IPS-18c (cell line): ENCODE measurements around the gene KMT2D.

Experiments
- H3K4me3 ChIP-seq: 2 replicates; pipeline ENCODE4 v1.7.0; 2013; ENCODE audit warnings: low read depth, mild to moderate bottlenecking, low read length, moderate library complexity; ENCODE audit not compliant: insufficient read depth
- H3K9me3 ChIP-seq: one replicate; pipeline ENCODE4 v1.6.1; 2013; ENCODE audit warnings: mild to moderate bottlenecking, low read length, moderate library complexity; ENCODE audit not compliant: control insufficient read depth, insufficient read depth

KMT2D gene

GRCh38 chr12:49043241-49043640 is 17.4 kb downstream of the KMT2D start:
- H3K4me3 ChIP-seq, result no peak overlapping the region
- H3K9me3 ChIP-seq, result no peaks in the 10 kb centered on the region

- H3K4me3 ChIP-seq, result no peak overlapping the region
Measured at GRCh38 chr12:49041881-49042484, 18.6 kb downstream of the KMT2D start.

GRCh38 chr12:49041036-49041880 is 19.3 kb downstream of the KMT2D start:
- no peak overlapping the region for H3K4me3 ChIP-seq
- no peaks in the 10 kb centered on the region for H3K9me3 ChIP-seq

More at GRCh38 chr12:49041881-49042484, 18.6 kb downstream of the KMT2D start:
- no peaks in the 10 kb centered on the region for H3K9me3 ChIP-seq

- no peak overlapping the region for H3K4me3 ChIP-seq
- H3K9me3 ChIP-seq, result no peaks in the 10 kb centered on the region
Measured at GRCh38 chr12:49040364-49040855, 20.2 kb downstream of the KMT2D start.

GRCh38 chr12:49039421-49040363 is 20.9 kb downstream of the KMT2D start:
- no peaks in the 10 kb centered on the region for H3K9me3 ChIP-seq
- no peak overlapping the region for H3K4me3 ChIP-seq

DNA sequence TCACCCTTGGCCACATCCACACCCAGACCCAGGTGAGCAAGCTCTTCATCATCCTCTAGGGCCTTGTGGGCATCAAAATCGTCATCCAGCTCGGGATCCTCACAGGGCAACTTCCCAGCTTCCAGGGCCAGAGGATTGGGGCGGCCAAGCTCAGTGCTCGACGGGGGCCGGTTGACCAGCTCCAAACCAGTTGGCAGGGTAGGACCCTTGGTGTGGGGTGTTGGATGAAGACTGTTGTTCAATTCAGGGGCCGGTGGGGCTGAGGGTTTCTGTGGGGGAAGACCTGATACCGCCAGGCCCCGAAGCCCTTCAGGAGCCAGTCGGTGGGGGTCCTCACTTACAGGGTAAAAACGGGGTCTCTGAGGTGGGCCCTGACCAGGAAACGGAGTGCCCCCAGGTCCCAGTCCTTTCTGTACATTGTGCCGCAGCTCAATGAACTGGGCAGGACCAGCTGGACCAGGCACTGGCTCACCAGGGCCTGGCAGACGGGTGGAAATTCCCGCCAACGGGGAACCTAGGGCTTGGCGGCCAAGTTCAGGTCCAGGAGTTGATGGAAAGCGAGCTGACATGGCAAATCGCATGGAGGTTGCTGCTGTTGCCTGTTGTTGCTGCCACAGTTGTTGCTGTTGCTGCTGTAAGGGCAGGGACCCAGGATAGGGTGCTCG is 22.2 kb downstream of the KMT2D start:
- no peak overlapping the region for H3K4me3 ChIP-seq
- no peaks in the 10 kb centered on the region for H3K9me3 ChIP-seq

- Histone ChIP-seq H3K4me3 (no peak overlapping the region), H3K9me3 (no peaks in the 10 kb centered on the region)
Measured at GRCh38 chr12:49037947-49038237, 22.7 kb downstream of the KMT2D start.

- Histone ChIP-seq H3K9me3 (no peaks in the 10 kb centered on the region), H3K4me3 (no peak overlapping the region)
Measured at GRCh38 chr12:49037111-49037946, 23.3 kb downstream of the KMT2D start.

- no peaks in the 10 kb centered on the region for H3K9me3 ChIP-seq
- no peak overlapping the region for H3K4me3 ChIP-seq
Measured at GRCh38 chr12:49036029-49036428, 24.6 kb downstream of the KMT2D start.

- no peaks in the 10 kb centered on the region for H3K9me3 ChIP-seq
Measured at GRCh38 chr12:49034286-49034622, 26.3 kb downstream of the KMT2D start.

DNA sequence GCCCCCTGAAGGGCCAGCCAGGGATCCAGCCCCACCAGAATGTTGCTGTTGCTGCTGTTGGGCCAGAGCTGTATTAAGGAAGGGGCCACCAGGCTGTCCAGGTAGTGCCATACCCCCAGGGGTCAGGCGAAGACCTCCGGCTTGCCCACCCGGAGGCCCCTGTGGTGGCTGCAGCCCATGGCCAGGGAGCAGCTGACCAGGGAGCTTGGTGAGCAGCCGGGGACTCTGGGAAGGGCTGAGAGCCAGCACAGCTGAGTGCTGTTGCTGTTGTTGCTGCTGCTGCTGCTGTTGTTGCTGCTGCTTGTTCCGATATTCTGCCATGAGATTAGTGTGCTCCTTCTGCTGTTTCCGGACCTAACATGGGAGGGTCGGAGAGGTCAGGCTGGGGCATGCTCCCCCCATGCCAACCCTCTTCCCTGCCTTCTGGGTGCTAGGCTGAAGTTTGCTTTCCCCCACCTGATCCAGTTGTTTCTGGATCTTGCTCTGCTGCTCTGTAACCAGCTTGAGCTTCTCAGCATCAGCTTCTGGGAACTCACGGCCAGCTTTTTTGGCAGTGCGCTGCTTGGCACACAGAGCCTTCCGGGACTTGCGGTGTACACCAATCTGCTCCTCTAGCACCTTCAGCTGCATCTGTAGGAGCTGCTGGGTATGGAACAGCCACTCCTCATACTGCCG is 26.8 kb downstream of the KMT2D start:
- H3K9me3 ChIP-seq, result no peaks in the 10 kb centered on the region

More at GRCh38 chr12:49034286-49034622, 26.3 kb downstream of the KMT2D start:
- no peak overlapping the region for H3K4me3 ChIP-seq

GRCh38 chr12:49032679-49033447 is 27.7 kb downstream of the KMT2D start:
- Histone ChIP-seq H3K4me3 (no peak overlapping the region), H3K9me3 (no peaks in the 10 kb centered on the region)

More for the DNA sequence above, 26.8 kb downstream of the KMT2D start:
- no peak overlapping the region for H3K4me3 ChIP-seq

GRCh38 chr12:49032276-49032675 is 28.3 kb downstream of the KMT2D start:
- Histone ChIP-seq H3K4me3 (no peak overlapping the region), H3K9me3 (no peaks in the 10 kb centered on the region)

- H3K9me3 ChIP-seq, result no peaks in the 10 kb centered on the region
- H3K4me3 ChIP-seq, result no peak overlapping the region
Measured at GRCh38 chr12:49031573-49032161, 28.9 kb downstream of the KMT2D start.
